B cell (primary cell): ENCODE measurements around the gene ECM2.

Experiments
- EZH2 ChIP-seq: IDR thresholded peaks from 2 replicates; pipeline ENCODE4 v1.6.1; 2012; ENCODE audit warnings: borderline replicate concordance, low read depth, mild to moderate bottlenecking, moderate library complexity, low read length; ENCODE audit not compliant: insufficient read depth, poor library complexity, severe bottlenecking
- TF ChIP-seq, protein P1 (sequence below): fragments of 200-600 bp; IDR thresholded peaks from one replicate; pipeline ENCODE4 v1.8.0; 2022; ENCODE audit warnings: antibody characterized with exemption, mild to moderate bottlenecking

DNA sequence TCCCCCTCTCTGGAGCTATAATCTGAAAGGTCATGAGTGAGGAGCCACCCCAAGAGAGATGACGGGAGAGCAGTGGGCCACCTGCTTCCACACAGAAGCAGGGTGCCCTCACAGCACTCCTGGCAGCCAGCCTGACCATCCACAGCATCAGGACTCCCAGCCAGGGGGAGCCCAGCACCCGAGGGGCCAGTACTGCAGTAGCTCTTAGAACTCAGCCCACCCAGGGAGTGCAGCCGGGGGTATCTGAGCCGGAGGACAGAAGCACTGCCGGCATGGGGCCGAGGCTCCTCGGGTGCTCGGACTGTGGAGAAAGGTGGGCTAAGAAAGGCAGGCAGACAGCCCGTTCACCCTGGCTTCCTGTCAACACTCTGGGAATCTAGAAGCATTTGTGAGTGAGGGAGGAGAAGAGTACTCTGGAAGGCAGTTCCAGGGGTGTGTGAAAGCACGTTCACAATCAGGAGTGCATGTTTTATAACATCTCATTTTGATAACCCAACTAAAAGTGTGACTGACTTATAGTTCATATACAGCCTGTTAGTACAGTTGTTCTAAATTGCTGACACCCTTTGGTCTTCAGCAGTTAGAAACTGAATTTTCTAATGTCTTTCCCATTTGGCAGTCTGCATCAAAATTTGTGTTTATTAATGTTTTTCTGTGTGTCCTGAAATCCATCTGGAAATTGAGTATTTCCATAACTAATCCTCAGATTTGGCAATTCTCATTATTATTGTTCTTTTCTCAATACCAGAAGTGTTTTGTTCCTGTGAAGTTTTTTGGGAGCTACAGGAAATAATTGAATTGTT lies 27.6 kb downstream of the ECM2 start:
- TF ChIP-seq, protein P1, sequence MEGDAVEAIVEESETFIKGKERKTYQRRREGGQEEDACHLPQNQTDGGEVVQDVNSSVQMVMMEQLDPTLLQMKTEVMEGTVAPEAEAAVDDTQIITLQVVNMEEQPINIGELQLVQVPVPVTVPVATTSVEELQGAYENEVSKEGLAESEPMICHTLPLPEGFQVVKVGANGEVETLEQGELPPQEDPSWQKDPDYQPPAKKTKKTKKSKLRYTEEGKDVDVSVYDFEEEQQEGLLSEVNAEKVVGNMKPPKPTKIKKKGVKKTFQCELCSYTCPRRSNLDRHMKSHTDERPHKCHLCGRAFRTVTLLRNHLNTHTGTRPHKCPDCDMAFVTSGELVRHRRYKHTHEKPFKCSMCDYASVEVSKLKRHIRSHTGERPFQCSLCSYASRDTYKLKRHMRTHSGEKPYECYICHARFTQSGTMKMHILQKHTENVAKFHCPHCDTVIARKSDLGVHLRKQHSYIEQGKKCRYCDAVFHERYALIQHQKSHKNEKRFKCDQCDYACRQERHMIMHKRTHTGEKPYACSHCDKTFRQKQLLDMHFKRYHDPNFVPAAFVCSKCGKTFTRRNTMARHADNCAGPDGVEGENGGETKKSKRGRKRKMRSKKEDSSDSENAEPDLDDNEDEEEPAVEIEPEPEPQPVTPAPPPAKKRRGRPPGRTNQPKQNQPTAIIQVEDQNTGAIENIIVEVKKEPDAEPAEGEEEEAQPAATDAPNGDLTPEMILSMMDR, result no peak
- no peak for TF ChIP-seq EZH2
